Liver (tissue), 9 donors: ENCODE results near the gene TP53I11. TPM values are rescaled to one million over a fixed set of nuclear protein-coding genes. Genes with fewer than 3 reads are reported as not detected.

Source experiments
- DNase-seq: peaks from one replicate; pipeline ENCODE4 v3.0.0-alpha.2; 2017; ENCODE audit warnings: low spot score
- H3K27ac ChIP-seq, 2 donors: one replicate each; pipeline ENCODE4 v1.7.0; 2013; ENCODE audit warnings: inconsistent platforms in 2 of 2, low read length in 2 of 2, control low read depth in 1 of 2, low read depth in 1 of 2, mild to moderate bottlenecking in 1 of 2
- H3K27me3 ChIP-seq, 4 donors: one replicate each; pipeline versions ENCODE4 v1.6.1 to v1.7.0; 2013; ENCODE audit warnings: low read length in 3 of 4, inconsistent platforms in 1 of 4, mild to moderate bottlenecking in 1 of 4, moderate library complexity in 1 of 4; ENCODE audit not compliant: control insufficient read depth in 4 of 4, insufficient read depth in 4 of 4
- H3K36me3 ChIP-seq, 4 donors: one replicate each; pipeline versions ENCODE4 v1.6.1 to v1.7.0; 2013; ENCODE audit warnings: low read length in 3 of 4, mild to moderate bottlenecking in 3 of 4, low read depth in 1 of 4, moderate library complexity in 1 of 4; ENCODE audit not compliant: control insufficient read depth in 4 of 4, insufficient read depth in 3 of 4
- H3K4me1 ChIP-seq, 4 donors: one replicate each; pipeline versions ENCODE4 v1.6.1 to v1.7.0; 2013; ENCODE audit warnings: low read length in 3 of 4, mild to moderate bottlenecking in 3 of 4, moderate library complexity in 1 of 4; ENCODE audit not compliant: control insufficient read depth in 4 of 4, insufficient read depth in 4 of 4
- H3K4me3 ChIP-seq, 3 donors: one replicate each; pipeline versions ENCODE4 v1.6.1 to v1.7.0; 2013; ENCODE audit warnings: low read length in 3 of 3, control low read depth in 1 of 3, low read depth in 1 of 3, mild to moderate bottlenecking in 1 of 3
- H3K9ac ChIP-seq, 2 donors: one replicate each; pipeline ENCODE4 v1.7.0; 2013; ENCODE audit warnings: low read length in 2 of 2, mild to moderate bottlenecking in 2 of 2, moderate library complexity in 2 of 2, control low read depth in 1 of 2, low read depth in 1 of 2
- H3K9me3 ChIP-seq, 4 donors: one replicate each; pipeline versions ENCODE4 v1.6.1 to v1.7.0; 2013; ENCODE audit warnings: low read length in 3 of 4; ENCODE audit not compliant: control insufficient read depth in 4 of 4
- EGR1 ChIP-seq, 2 donors: IDR thresholded peaks; 2 replicates each; pipeline ENCODE4 v1.6.1; 2016 to 2018; ENCODE audit warnings: antibody characterized with exemption in 2 of 2, low read depth in 2 of 2
- FOXA2 ChIP-seq: IDR thresholded peaks from 2 replicates; pipeline ENCODE4 v1.6.1; 2016; ENCODE audit warnings: antibody characterized with exemption
- GABPA ChIP-seq, 2 donors: IDR thresholded peaks in 1 of 2; conservative IDR thresholded peaks in 1 of 2; 2 replicates each; pipeline ENCODE4 v1.6.1; 2016; ENCODE audit warnings: antibody characterized with exemption in 2 of 2, mild to moderate bottlenecking in 1 of 2, moderate library complexity in 1 of 2
- HNF4G ChIP-seq: IDR thresholded peaks from 2 replicates; pipeline ENCODE4 v1.6.1; 2016; ENCODE audit warnings: antibody characterized with exemption
- REST ChIP-seq: IDR thresholded peaks from 2 replicates; pipeline ENCODE4 v1.6.1; 2016; ENCODE audit warnings: antibody characterized with exemption, mild to moderate bottlenecking
- RXRA ChIP-seq, 2 donors: IDR thresholded peaks; 2 replicates each; pipeline ENCODE4 v1.6.1; 2017 to 2018; ENCODE audit warnings: antibody characterized with exemption in 2 of 2, mild to moderate bottlenecking in 1 of 2
- SP1 ChIP-seq: IDR thresholded peaks from 2 replicates; pipeline ENCODE4 v1.6.1; 2018; ENCODE audit warnings: antibody characterized with exemption, mild to moderate bottlenecking
- YY1 ChIP-seq: IDR thresholded peaks from 2 replicates; pipeline ENCODE4 v1.6.1; 2016; ENCODE audit warnings: antibody characterized with exemption, mild to moderate bottlenecking
- ZBTB33 ChIP-seq: IDR thresholded peaks from 2 replicates; pipeline ENCODE4 v1.6.1; 2016; ENCODE audit warnings: antibody characterized with exemption
- WGBS: extraction: QIAGEN DNeasy Blood & Tissue Kit; methylation state at CpG from one replicate; pipeline ENCODE4 v1.1.7; 2013; 5-methylcytosine and 5-hydroxymethylcytosine counted together
- polyA plus RNA-seq, 2 donors: library from polyadenylated mRNA; stranded (reverse) in 1 of 2; unstranded in 1 of 2; fragments of 200-250 nt in 1 of 2; fragments of >200 nt in 1 of 2; fragmentation: Nextera tagmentation in 1 of 2; extraction: Ambion mirVana in 1 of 2; gene quantifications; one replicate each; pipeline versions ENCODE4 v1.2.1 to v1.2.3, GENCODE V29; 2013 to 2015
- total RNA-seq, 2 donors: library from RNA; depleted of rRNA; stranded (reverse); fragments of >200 nt; gene quantifications; one replicate each; pipeline ENCODE4 v1.2.3, GENCODE V29; 2014
- TF ChIP-seq, protein P1 (sequence below): fragments of 150-350 bp; IDR thresholded peaks from 2 replicates; pipeline ENCODE4 v1.5.1; 2017; ENCODE audit warnings: improper control_type of control experiment, low read depth, low read length; ENCODE audit not compliant: missing input control
- TF ChIP-seq, protein P2 (sequence below): IDR thresholded peaks from 2 replicates; pipeline ENCODE4 v1.6.1; 2016; ENCODE audit warnings: antibody characterized with exemption
- donor health status: healthy.
- donor health status: healthy.
- donor health status: healthy.
- donor health status: healthy.
- donor health status: healthy.

The TP53I11 gene
- total and polyA plus RNA-seq, 4 donors = 3.6 to 16.0 (median 8.3) TPM

DNA sequence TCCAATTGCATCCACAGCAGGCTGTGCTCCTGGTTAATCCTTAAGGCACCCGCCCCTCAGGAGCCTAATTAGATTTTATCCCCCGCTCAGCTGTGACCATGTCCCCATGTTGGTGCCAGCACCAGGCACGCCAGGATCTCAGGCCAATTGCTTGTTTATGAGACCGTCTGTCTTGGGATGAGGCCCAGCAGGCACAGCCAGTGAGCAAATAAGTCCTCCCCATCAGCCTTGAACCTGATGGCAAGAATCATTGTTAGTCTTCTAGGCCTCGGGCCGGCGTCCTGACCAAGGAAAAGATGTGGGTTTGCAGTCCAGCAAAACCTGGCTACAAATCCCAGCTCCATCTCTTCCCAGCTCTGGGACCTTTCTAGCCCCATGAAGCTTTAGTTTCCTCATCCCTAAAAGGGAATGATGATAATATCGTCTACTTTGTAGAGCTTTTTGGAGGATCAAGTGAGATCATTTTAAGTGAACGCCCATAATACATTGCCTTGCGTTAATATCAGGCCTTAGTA lies 57.3 kb downstream of the TP53I11 start:
- no peak overlapping the region for H3K4me3 ChIP-seq
- no peak overlapping the region for H3K9ac ChIP-seq
- TF ChIP-seq SP1 (no peak), ZBTB33 (no peak), GABPA (IDR thresholded peaks at IDR 0.05 in 1 of 2, conservative IDR thresholded peaks at IDR 0.05 in 1 of 2) (no peak), YY1 (no peak), REST (no peak), EGR1 (IDR thresholded peaks at IDR 0.05; ENCODE audit: low read depth in 2 of 2) (no peak), FOXA2 (no peak), RXRA (IDR thresholded peaks at IDR 0.05) (no peak), HNF4G (no peak)
- TF ChIP-seq, protein P1, sequence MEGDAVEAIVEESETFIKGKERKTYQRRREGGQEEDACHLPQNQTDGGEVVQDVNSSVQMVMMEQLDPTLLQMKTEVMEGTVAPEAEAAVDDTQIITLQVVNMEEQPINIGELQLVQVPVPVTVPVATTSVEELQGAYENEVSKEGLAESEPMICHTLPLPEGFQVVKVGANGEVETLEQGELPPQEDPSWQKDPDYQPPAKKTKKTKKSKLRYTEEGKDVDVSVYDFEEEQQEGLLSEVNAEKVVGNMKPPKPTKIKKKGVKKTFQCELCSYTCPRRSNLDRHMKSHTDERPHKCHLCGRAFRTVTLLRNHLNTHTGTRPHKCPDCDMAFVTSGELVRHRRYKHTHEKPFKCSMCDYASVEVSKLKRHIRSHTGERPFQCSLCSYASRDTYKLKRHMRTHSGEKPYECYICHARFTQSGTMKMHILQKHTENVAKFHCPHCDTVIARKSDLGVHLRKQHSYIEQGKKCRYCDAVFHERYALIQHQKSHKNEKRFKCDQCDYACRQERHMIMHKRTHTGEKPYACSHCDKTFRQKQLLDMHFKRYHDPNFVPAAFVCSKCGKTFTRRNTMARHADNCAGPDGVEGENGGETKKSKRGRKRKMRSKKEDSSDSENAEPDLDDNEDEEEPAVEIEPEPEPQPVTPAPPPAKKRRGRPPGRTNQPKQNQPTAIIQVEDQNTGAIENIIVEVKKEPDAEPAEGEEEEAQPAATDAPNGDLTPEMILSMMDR = no peak
- TF ChIP-seq, protein P2, sequence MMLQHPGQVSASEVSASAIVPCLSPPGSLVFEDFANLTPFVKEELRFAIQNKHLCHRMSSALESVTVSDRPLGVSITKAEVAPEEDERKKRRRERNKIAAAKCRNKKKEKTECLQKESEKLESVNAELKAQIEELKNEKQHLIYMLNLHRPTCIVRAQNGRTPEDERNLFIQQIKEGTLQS = no peak
- no peaks in the 10 kb centered on the region for H3K9me3 ChIP-seq
- no peaks in the 10 kb centered on the region for H3K4me1 ChIP-seq
- H3K36me3 ChIP-seq = no peaks in the 10 kb centered on the region
- H3K27ac ChIP-seq = no peak overlapping the region
- 53% methylated on average over 10 of the region's 10 CpGs for WGBS
- no peaks in the 10 kb centered on the region for H3K27me3 ChIP-seq
- DNase-seq = no peak

DNA sequence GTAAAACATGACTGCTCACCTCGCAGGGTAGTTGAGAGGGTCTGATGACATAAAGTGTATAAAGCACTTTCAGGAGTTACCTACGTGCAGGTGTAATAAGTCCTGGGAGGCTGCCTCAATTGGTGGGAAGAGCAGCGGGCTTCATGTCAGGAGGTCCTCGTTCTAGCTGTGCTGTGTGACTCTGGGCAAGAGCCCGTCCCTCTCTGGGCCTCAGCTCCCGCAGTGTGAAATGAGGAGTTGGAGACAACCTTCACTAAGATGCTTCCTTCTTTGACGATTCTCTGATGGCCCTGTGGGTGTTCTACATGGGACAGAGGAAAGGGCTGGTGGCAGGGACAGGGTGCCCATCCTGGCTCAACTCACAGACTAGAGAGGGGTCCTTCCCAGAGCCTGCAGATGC lies 57.8 kb downstream of the TP53I11 start:
- no peak for DNase-seq
- no peaks in the 10 kb centered on the region for H3K4me1 ChIP-seq
- no peaks in the 10 kb centered on the region for H3K36me3 ChIP-seq
- H3K27ac ChIP-seq = no peak overlapping the region
- no peaks in the 10 kb centered on the region for H3K9me3 ChIP-seq
- TF ChIP-seq SP1 = no peak
- TF ChIP-seq YY1 = no peak
- TF ChIP-seq, protein P2 = no peak
- WGBS = 91% methylated on average over 7 of the region's 7 CpGs
- no peak overlapping the region for H3K4me3 ChIP-seq
- no peak overlapping the region for H3K9ac ChIP-seq
- no peaks in the 10 kb centered on the region for H3K27me3 ChIP-seq
